ENCODE measurements around the gene ELL.

The ELL gene

DNA sequence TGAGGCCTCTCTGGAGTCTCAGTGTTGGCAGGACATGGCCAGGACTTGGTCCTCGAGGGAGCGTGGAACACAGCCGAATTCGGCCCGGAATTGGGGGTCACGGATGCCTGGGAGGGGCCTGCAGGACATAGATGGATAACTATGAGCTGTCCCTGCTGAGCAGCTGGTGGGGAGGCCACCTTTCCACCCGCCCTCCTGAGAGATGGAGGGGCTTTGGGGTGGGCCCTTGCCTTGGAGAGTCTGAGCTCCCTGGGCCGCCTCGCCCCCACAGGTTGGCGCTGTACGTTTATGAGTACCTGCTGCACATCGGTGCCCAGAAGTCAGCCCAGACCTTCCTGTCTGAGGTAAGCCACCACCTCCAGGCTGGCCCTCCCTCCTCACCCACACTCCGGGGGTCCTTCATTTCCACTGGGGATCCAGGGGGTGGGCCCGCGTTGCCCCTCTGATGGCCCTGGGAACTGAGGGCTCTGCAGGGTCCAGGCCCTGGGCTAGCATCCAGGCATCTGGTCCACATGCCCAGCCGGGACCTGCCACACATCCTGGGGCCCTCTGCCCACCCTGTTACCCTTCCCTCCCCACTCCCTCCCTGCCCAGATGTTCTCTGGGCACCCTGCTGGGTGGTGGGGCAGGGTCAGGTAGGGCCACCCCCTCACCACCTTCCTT is 94.7 kb downstream of the ELL start:
- H2BK120ac ChIP-seq (ENCODE audit: low read depth, low read length): no peak overlapping the region
- no peak overlapping the region for H3K4ac ChIP-seq (ENCODE audit: low read depth, low read length)
- no peak overlapping the region for H4K8ac ChIP-seq (ENCODE audit: low read depth, low read length)
- peaks cover 4% of the 10 kb centered on the region for H3K79me1 ChIP-seq (ENCODE audit: low read length)
- H3K79me2 ChIP-seq (ENCODE audit: control insufficient read depth, insufficient read depth, low read length): peaks cover 4% of the 10 kb centered on the region
- H3K27me3 ChIP-seq (ENCODE audit: insufficient read depth, low read length, poor library complexity): no peaks in the 10 kb centered on the region
- no peak overlapping the region for H3K4me2 ChIP-seq (ENCODE audit: low read length)
- no peak overlapping the region for H3K18ac ChIP-seq (ENCODE audit: low read length)
- H3K9ac ChIP-seq (ENCODE audit: low read length): no peak overlapping the region
- H3K23ac ChIP-seq (ENCODE audit: low read length): no peak overlapping the region
- no peak overlapping the region for H3K56ac ChIP-seq (ENCODE audit: low read length)
- no peak overlapping the region for H2BK5ac ChIP-seq (ENCODE audit: low read length)
- H3K4me3 ChIP-seq (ENCODE audit: low read length): no peak overlapping the region
- no peak overlapping the region for H2BK15ac ChIP-seq (replicated peaks; ENCODE audit: low read depth)
- no peak overlapping the region for H2AK5ac ChIP-seq (ENCODE audit: low read length)
- WGBS (ENCODE audit: extremely low coverage, insufficient coverage, low lambda C conversion rate): no CpG with 5 or more reads among the region's 16 CpGs
- no peaks in the 10 kb centered on the region for H3K36me3 ChIP-seq (ENCODE audit: control insufficient read depth, insufficient read depth, low read length)
- H3K27ac ChIP-seq (ENCODE audit: low read depth, low read length): no peak overlapping the region
- no peak overlapping the region for H4K5ac ChIP-seq (ENCODE audit: low read length)
- peaks cover 2% of the 10 kb centered on the region for H3K4me1 ChIP-seq (ENCODE audit: control insufficient read depth, low read depth, low read length)
- DNase-seq: no peak

DNA sequence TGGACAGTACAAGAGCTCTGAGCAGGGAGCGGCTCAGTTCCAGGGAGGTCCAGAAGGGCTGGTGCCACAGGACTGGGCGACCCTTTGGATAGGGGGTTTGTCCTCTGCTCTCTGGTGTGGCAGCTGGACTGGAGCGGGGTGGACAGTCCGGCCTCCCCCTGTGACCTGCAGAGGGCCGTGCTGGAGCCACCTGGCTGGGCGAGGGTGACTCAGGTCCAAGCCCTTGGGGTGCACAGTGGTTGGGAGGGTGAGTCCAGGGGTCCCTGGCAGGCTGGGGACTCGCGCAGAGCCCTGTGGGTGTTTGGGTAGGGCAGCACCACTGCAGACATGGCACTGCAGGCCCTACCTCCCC is 95.5 kb downstream of the ELL start:
- H2BK120ac ChIP-seq (ENCODE audit: low read depth, low read length): no peak overlapping the region
- H4K8ac ChIP-seq (ENCODE audit: low read depth, low read length): no peak overlapping the region
- H3K9ac ChIP-seq (ENCODE audit: low read length): no peak overlapping the region
- peaks cover 5% of the 10 kb centered on the region for H3K79me1 ChIP-seq (ENCODE audit: low read length)
- no peak overlapping the region for H3K23ac ChIP-seq (ENCODE audit: low read length)
- H2AK5ac ChIP-seq (ENCODE audit: low read length): no peak overlapping the region
- no peaks in the 10 kb centered on the region for H3K36me3 ChIP-seq (ENCODE audit: control insufficient read depth, insufficient read depth, low read length)
- no peak overlapping the region for H3K4ac ChIP-seq (ENCODE audit: low read depth, low read length)
- DNase-seq: no peak
- no peaks in the 10 kb centered on the region for H3K27me3 ChIP-seq (ENCODE audit: insufficient read depth, low read length, poor library complexity)
- WGBS (ENCODE audit: extremely low coverage, insufficient coverage, low lambda C conversion rate): no CpG with 5 or more reads among the region's 8 CpGs
- peaks cover 5% of the 10 kb centered on the region for H3K79me2 ChIP-seq (ENCODE audit: control insufficient read depth, insufficient read depth, low read length)
- H2BK15ac ChIP-seq (replicated peaks; ENCODE audit: low read depth): no peak overlapping the region
- H3K4me3 ChIP-seq (ENCODE audit: low read length): no peak overlapping the region
- H3K56ac ChIP-seq (ENCODE audit: low read length): no peak overlapping the region
- no peak overlapping the region for H3K27ac ChIP-seq (ENCODE audit: low read depth, low read length)
- H4K5ac ChIP-seq (ENCODE audit: low read length): no peak overlapping the region
- H2BK5ac ChIP-seq (ENCODE audit: low read length): no peak overlapping the region
- H3K18ac ChIP-seq (ENCODE audit: low read length): no peak overlapping the region
- H3K4me1 ChIP-seq (ENCODE audit: control insufficient read depth, low read depth, low read length): peaks cover 2% of the 10 kb centered on the region
- no peak overlapping the region for H3K4me2 ChIP-seq (ENCODE audit: low read length)

DNA sequence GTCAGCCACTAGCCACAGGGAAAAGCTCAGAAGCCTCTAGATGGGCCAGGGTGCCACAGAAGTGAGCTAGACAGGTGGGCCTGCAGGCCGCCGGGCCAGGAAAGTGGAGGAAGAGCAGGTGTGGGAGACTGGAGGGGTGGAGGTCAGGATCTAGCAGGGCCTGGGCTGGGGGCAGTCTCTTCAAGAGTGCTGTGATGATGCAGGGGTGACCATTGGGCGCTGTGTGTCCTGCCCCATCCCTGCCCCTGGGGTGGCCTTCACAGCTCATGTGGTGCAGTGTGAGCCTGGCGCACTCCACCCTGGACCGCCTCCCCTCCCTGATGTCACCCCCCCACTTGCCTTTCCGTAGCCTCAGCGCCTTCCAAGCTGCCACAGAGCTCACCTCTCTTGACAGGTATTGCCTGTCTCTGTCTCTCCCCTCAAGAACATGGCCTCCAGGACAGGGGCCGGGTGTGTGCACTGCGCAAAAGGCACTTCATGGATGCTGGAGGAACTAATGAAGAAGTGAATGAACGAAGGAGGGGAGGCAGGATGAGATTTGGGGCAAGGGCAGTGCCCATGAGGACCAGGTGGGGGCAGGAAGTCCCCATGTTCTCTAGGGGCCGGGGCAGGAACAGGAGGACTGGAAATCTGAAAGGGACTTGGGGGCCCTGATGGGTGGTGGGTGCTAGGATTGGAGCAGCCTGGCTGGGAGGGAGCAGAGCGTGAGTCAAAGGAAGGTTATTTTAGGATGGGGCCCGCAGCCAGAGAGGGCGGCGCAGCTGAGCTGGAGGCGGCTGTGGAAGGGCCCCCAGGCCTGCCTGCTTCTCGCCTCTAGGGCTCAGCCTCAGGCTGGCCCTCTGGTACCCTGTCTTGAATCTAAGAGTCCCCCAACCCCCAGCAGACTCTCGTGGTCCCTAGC is 96.1 kb downstream of the ELL start:
- H3K79me2 ChIP-seq (ENCODE audit: control insufficient read depth, insufficient read depth, low read length): peaks cover 7% of the 10 kb centered on the region
- H3K9ac ChIP-seq (ENCODE audit: low read length): no peak overlapping the region
- no peak overlapping the region for H2BK5ac ChIP-seq (ENCODE audit: low read length)
- no peaks in the 10 kb centered on the region for H3K36me3 ChIP-seq (ENCODE audit: control insufficient read depth, insufficient read depth, low read length)
- H3K4me2 ChIP-seq (ENCODE audit: low read length): no peak overlapping the region
- no peak overlapping the region for H3K56ac ChIP-seq (ENCODE audit: low read length)
- no peak overlapping the region for H2BK15ac ChIP-seq (replicated peaks; ENCODE audit: low read depth)
- no peak overlapping the region for H3K27ac ChIP-seq (ENCODE audit: low read depth, low read length)
- no peak overlapping the region for H3K4me3 ChIP-seq (ENCODE audit: low read length)
- WGBS (ENCODE audit: extremely low coverage, insufficient coverage, low lambda C conversion rate): no CpG with 5 or more reads among the region's 18 CpGs
- peaks cover 8% of the 10 kb centered on the region for H3K79me1 ChIP-seq (ENCODE audit: low read length)
- H3K18ac ChIP-seq (ENCODE audit: low read length): no peak overlapping the region
- no peak overlapping the region for H3K23ac ChIP-seq (ENCODE audit: low read length)
- no peak overlapping the region for H3K4ac ChIP-seq (ENCODE audit: low read depth, low read length)
- H2BK120ac ChIP-seq (ENCODE audit: low read depth, low read length): no peak overlapping the region
- no peak overlapping the region for H4K5ac ChIP-seq (ENCODE audit: low read length)
- no peaks in the 10 kb centered on the region for H3K27me3 ChIP-seq (ENCODE audit: insufficient read depth, low read length, poor library complexity)
- H4K8ac ChIP-seq (ENCODE audit: low read depth, low read length): no peak overlapping the region
- peaks cover 2% of the 10 kb centered on the region for H3K4me1 ChIP-seq (ENCODE audit: control insufficient read depth, low read depth, low read length)
- H2AK5ac ChIP-seq (ENCODE audit: low read length): no peak overlapping the region
- DNase-seq: no peak

DNA sequence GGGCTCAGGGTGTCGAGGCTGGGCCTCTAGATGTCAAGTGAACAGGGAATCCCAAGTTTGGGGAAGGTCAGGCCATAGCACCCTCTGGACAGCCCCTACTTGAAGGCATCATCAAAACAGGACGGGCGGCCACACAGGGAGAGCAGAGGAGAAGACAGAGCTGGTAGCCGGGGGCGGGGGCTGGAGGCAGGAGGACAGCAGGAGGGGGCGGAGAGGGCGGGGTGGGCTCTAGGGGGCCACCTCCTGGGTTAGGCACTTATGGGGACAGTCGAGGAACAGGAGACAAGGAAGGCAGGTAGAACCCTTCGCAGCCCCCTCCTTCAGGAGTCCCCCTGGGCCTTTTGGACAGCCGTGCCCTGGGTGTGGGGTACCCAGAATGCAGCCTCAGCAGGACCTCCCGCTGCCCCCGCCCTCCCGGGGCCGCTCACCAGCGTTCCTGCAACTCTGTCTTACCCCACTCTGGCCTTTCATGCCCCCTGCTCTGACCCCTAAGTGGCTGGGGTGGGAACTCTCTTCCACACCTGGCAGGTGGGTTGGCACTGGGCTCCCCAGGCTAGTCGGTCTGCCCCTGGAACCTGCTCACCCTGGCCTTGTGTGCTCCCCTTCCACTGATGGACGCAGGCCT is 96.9 kb downstream of the ELL start:
- no peak for DNase-seq
- H2BK5ac ChIP-seq (ENCODE audit: low read length): no peak overlapping the region
- peaks cover 2% of the 10 kb centered on the region for H3K4me1 ChIP-seq (ENCODE audit: control insufficient read depth, low read depth, low read length)
- H3K9ac ChIP-seq (ENCODE audit: low read length): no peak overlapping the region
- no peak overlapping the region for H3K27ac ChIP-seq (ENCODE audit: low read depth, low read length)
- H3K4me3 ChIP-seq (ENCODE audit: low read length): no peak overlapping the region
- no peak overlapping the region for H2BK15ac ChIP-seq (replicated peaks; ENCODE audit: low read depth)
- no peaks in the 10 kb centered on the region for H3K36me3 ChIP-seq (ENCODE audit: control insufficient read depth, insufficient read depth, low read length)
- no peak overlapping the region for H3K18ac ChIP-seq (ENCODE audit: low read length)
- no peaks in the 10 kb centered on the region for H3K27me3 ChIP-seq (ENCODE audit: insufficient read depth, low read length, poor library complexity)
- H2BK120ac ChIP-seq (ENCODE audit: low read depth, low read length): no peak overlapping the region
- peak overlapping the region; percentile 34 for H3K56ac ChIP-seq (ENCODE audit: low read length)
- peaks cover 8% of the 10 kb centered on the region for H3K79me1 ChIP-seq (ENCODE audit: low read length)
- no peak overlapping the region for H4K5ac ChIP-seq (ENCODE audit: low read length)
- H3K79me2 ChIP-seq (ENCODE audit: control insufficient read depth, insufficient read depth, low read length): peaks cover 7% of the 10 kb centered on the region
- H2AK5ac ChIP-seq (ENCODE audit: low read length): no peak overlapping the region
- H4K8ac ChIP-seq (ENCODE audit: low read depth, low read length): no peak overlapping the region
- no peak overlapping the region for H3K4me2 ChIP-seq (ENCODE audit: low read length)
- no peak overlapping the region for H3K4ac ChIP-seq (ENCODE audit: low read depth, low read length)
- WGBS (ENCODE audit: extremely low coverage, insufficient coverage, low lambda C conversion rate): no CpG with 5 or more reads among the region's 17 CpGs
- no peak overlapping the region for H3K23ac ChIP-seq (ENCODE audit: low read length)

DNA sequence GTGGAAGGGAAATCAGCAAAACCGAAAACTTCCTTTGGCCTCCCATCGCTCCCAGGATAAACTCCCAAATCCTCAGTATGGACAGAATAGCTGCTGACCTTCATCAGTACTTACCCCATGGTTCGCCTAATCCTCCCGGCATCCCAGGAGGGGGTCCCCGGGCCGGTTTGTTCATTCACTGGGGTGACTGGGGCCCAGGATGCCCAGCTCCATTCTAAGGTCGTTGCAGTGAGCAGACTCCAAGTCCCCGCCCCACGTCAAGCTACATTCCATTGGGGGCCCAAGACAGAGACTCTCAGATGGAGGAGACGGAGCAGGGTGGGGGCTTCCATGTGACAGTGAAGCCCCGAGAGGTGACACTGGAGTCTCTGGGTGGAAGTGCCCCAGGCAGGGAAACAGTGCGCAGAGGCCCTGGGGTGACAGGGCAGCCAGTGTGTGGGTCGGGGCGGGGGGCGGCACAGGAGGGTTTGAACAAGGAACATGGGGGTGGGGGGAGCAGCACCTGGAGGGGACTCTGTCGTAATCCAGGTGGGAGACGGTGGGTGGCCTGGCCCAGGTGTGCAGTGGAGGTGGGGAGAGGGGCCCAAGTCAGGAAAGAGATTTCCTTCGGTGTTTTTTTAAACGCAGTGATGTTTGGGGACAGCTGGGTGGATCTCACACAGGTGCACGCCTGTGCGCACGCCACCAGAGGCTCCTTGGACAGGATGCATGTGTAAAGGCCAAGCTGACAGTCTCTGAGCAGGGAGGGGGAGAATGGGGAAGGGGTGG is 97.6 kb downstream of the ELL start:
- H3K79me1 ChIP-seq (ENCODE audit: low read length): peaks cover 8% of the 10 kb centered on the region
- H4K5ac ChIP-seq (ENCODE audit: low read length): no peak overlapping the region
- peak overlapping the region; percentile 34 for H3K56ac ChIP-seq (ENCODE audit: low read length)
- no CpG with 5 or more reads among the region's 22 CpGs for WGBS (ENCODE audit: extremely low coverage, insufficient coverage, low lambda C conversion rate)
- H3K79me2 ChIP-seq (ENCODE audit: control insufficient read depth, insufficient read depth, low read length): peaks cover 7% of the 10 kb centered on the region
- DNase-seq: no peak
- no peaks in the 10 kb centered on the region for H3K4me1 ChIP-seq (ENCODE audit: control insufficient read depth, low read depth, low read length)
- H3K23ac ChIP-seq (ENCODE audit: low read length): no peak overlapping the region
- no peak overlapping the region for H3K9ac ChIP-seq (ENCODE audit: low read length)
- no peak overlapping the region for H3K18ac ChIP-seq (ENCODE audit: low read length)
- no peak overlapping the region for H2BK5ac ChIP-seq (ENCODE audit: low read length)
- no peaks in the 10 kb centered on the region for H3K36me3 ChIP-seq (ENCODE audit: control insufficient read depth, insufficient read depth, low read length)
- no peak overlapping the region for H4K8ac ChIP-seq (ENCODE audit: low read depth, low read length)
- H2AK5ac ChIP-seq (ENCODE audit: low read length): no peak overlapping the region
- H3K4me3 ChIP-seq (ENCODE audit: low read length): no peak overlapping the region
- no peak overlapping the region for H2BK15ac ChIP-seq (replicated peaks; ENCODE audit: low read depth)
- no peak overlapping the region for H3K4ac ChIP-seq (ENCODE audit: low read depth, low read length)
- H2BK120ac ChIP-seq (ENCODE audit: low read depth, low read length): no peak overlapping the region
- no peak overlapping the region for H3K4me2 ChIP-seq (ENCODE audit: low read length)
- H3K27ac ChIP-seq (ENCODE audit: low read depth, low read length): no peak overlapping the region
- H3K27me3 ChIP-seq (ENCODE audit: insufficient read depth, low read length, poor library complexity): no peaks in the 10 kb centered on the region
